H1 (cell line): ENCODE measurements around the gene SCYL1. TPM values are rescaled to one million over a fixed set of nuclear protein-coding genes. Genes with fewer than 3 reads are reported as not detected.

Experiments used
- CTCF ChIA-PET: fragments of 300-600 bp; sonication (Branson Sonifier 250); formaldehyde crosslinking; loops from one replicate; lab custom pipeline; 2021; ENCODE audit not compliant: partially characterized antibody; lab: Charles Lee
- POLR2A ChIA-PET: fragments of 300-600 bp; sonication (Branson Sonifier 250); formaldehyde crosslinking; loops from one replicate; lab custom pipeline; 2021; ENCODE audit warnings: inconsistent platforms; ENCODE audit not compliant: partially characterized antibody; lab: Charles Lee
- DNase-seq, 2 experiments: peaks; one replicate each; pipeline versions ENCODE4 v3.0.0 to v3.0.0-alpha.2; 2010 to 2022; ENCODE audit warnings: low spot score in 2 of 2, low read depth in 1 of 2, mixed read lengths in 1 of 2
- FAIRE-seq: peaks from 2 replicates; lab custom pipeline; 2011; peaks lifted over from hg19 to GRCh38; lab: Jason Lieb, UNC
- H2AFZ ChIP-seq: 2 replicates; pipeline ENCODE4 v1.8.1; 2012; ENCODE audit warnings: low read length, inconsistent platforms
- H2AK5ac ChIP-seq: 2 replicates; pipeline ENCODE4 v1.6.1; 2013; ENCODE audit warnings: low read depth, low read length
- H2BK120ac ChIP-seq: replicated peaks from 2 replicates; pipeline ENCODE3; 2013; ENCODE audit warnings: low read depth, low read length, inconsistent platforms
- H2BK12ac ChIP-seq: 2 replicates; pipeline ENCODE4 v1.6.1; 2013; ENCODE audit warnings: low read depth, low read length
- H2BK15ac ChIP-seq: 2 replicates; pipeline ENCODE4 v1.6.1; 2013; ENCODE audit warnings: low read length
- H2BK20ac ChIP-seq: 2 replicates; pipeline ENCODE4 v1.6.1; 2013; ENCODE audit warnings: low read length
- H2BK5ac ChIP-seq: 2 replicates; pipeline ENCODE4 v1.6.1; 2013; ENCODE audit warnings: low read depth, low read length
- H3K14ac ChIP-seq: 2 replicates; pipeline ENCODE4 v1.6.1; 2013; ENCODE audit warnings: inconsistent platforms; ENCODE audit not compliant: insufficient read length
- H3K18ac ChIP-seq: 2 replicates; pipeline ENCODE4 v1.6.1; 2013; ENCODE audit warnings: low read length; ENCODE audit errors: extremely low read depth
- H3K23ac ChIP-seq: 2 replicates; pipeline ENCODE4 v1.6.1; 2013; ENCODE audit warnings: inconsistent platforms; ENCODE audit not compliant: insufficient read length
- H3K23me2 ChIP-seq: 2 replicates; pipeline ENCODE4 v1.6.1; 2013; ENCODE audit warnings: low read depth, low read length
- H3K27ac ChIP-seq: 2 replicates; pipeline ENCODE4 v1.6.1; 2011; ENCODE audit warnings: low read depth, low read length, inconsistent platforms
- H3K27me3 ChIP-seq, 4 experiments: replicated peaks in 1 of 4; 1 replicate in 1 of 4; 2 replicates in 3 of 4; pipeline versions ENCODE4 v1.6.1 to v1.8.1; 2011 to 2013; ENCODE audit warnings: low read length in 3 of 4, mild to moderate bottlenecking in 3 of 4, inconsistent platforms in 2 of 4, mixed read lengths in 2 of 4, moderate library complexity in 1 of 4; ENCODE audit not compliant: control insufficient read depth in 3 of 4, insufficient read depth in 3 of 4; ENCODE audit errors: extremely low read depth in 1 of 4
- H3K36me3 ChIP-seq, 4 experiments: 2 replicates each; pipeline versions ENCODE4 v1.6.1 to v1.8.1; 2011 to 2013; ENCODE audit warnings: mild to moderate bottlenecking in 4 of 4, low read length in 3 of 4, moderate library complexity in 2 of 4, control low read depth in 1 of 4, inconsistent platforms in 1 of 4; ENCODE audit not compliant: insufficient read depth in 4 of 4, control insufficient read depth in 2 of 4
- H3K4ac ChIP-seq: replicated peaks from 2 replicates; pipeline ENCODE3; 2013; ENCODE audit warnings: low read length, low read depth, mixed read lengths, inconsistent platforms; ENCODE audit not compliant: insufficient read length
- H3K4me1 ChIP-seq, 4 experiments: replicated peaks in 1 of 4; 1 replicate in 1 of 4; 2 replicates in 3 of 4; pipeline versions ENCODE4 v1.6.1 to v1.8.1; 2011 to 2013; ENCODE audit warnings: low read length in 3 of 4, inconsistent platforms in 2 of 4, mixed read lengths in 1 of 4; ENCODE audit not compliant: insufficient read depth in 4 of 4, control insufficient read depth in 3 of 4
- H3K4me2 ChIP-seq, 2 experiments: 2 replicates each; pipeline versions ENCODE4 v1.6.1 to v1.8.1; 2011 to 2013; ENCODE audit warnings: low read depth in 2 of 2, low read length in 2 of 2, control low read depth in 1 of 2, inconsistent platforms in 1 of 2, mild to moderate bottlenecking in 1 of 2; ENCODE audit not compliant: insufficient read depth in 1 of 2
- H3K4me3 ChIP-seq, 4 experiments: fragments of 200-600, 300-600 bp in 1 of 4; sonication (generic), shearing (Covaris generic), sonication (Bioruptor Twin) in 1 of 4; 2 replicates each; pipeline versions ENCODE4 v1.5.1 to v1.8.1; 2011 to 2016; ENCODE audit warnings: low read length in 4 of 4, low read depth in 3 of 4, control low read depth in 2 of 4, inconsistent platforms in 2 of 4, mild to moderate bottlenecking in 2 of 4, mixed read lengths in 1 of 4, moderate library complexity in 1 of 4; ENCODE audit not compliant: insufficient read depth in 2 of 4; ENCODE audit errors: extremely low read depth in 1 of 4
- H3K56ac ChIP-seq: replicated peaks from 2 replicates; pipeline ENCODE3; 2013; ENCODE audit warnings: low read depth, mild to moderate bottlenecking, mixed read lengths, low read length, inconsistent platforms; ENCODE audit not compliant: insufficient read length
- H3K79me1 ChIP-seq: 2 replicates; pipeline ENCODE4 v1.6.1; 2013; ENCODE audit warnings: low read depth, low read length, control low read depth
- H3K79me2 ChIP-seq, 2 experiments: 2 replicates each; pipeline versions ENCODE4 v1.6.1 to v1.8.1; 2012 to 2013; ENCODE audit warnings: low read length in 2 of 2, mild to moderate bottlenecking in 2 of 2, inconsistent platforms in 1 of 2; ENCODE audit not compliant: insufficient read depth in 2 of 2, control insufficient read depth in 1 of 2
- H3K9ac ChIP-seq, 4 experiments: replicated peaks in 1 of 4; 1 replicate in 1 of 4; 2 replicates in 3 of 4; pipeline versions ENCODE4 v1.6.1 to v1.8.1; 2011 to 2013; ENCODE audit warnings: low read depth in 3 of 4, low read length in 3 of 4, control low read depth in 2 of 4, mild to moderate bottlenecking in 2 of 4, moderate library complexity in 2 of 4, inconsistent platforms in 1 of 4; ENCODE audit errors: extremely low read depth in 1 of 4
- H3K9me3 ChIP-seq, 2 experiments: 2 replicates each; pipeline versions ENCODE4 v1.6.1 to v1.8.1; 2012 to 2013; ENCODE audit warnings: mild to moderate bottlenecking in 2 of 2, moderate library complexity in 2 of 2, control low read depth in 1 of 2, inconsistent platforms in 1 of 2, low read depth in 1 of 2, low read length in 1 of 2, mixed read lengths in 1 of 2; ENCODE audit not compliant: insufficient read depth in 2 of 2
- H4K20me1 ChIP-seq, 2 experiments: replicated peaks in 1 of 2; 2 replicates each; pipeline versions ENCODE3 to v1.8.1; 2011 to 2013; ENCODE audit warnings: inconsistent platforms in 2 of 2, low read length in 2 of 2, mild to moderate bottlenecking in 1 of 2; ENCODE audit not compliant: insufficient read depth in 2 of 2, control insufficient read depth in 1 of 2
- H4K5ac ChIP-seq: 2 replicates; pipeline ENCODE4 v1.6.1; 2013; ENCODE audit warnings: low read length, low read depth, mixed read lengths, inconsistent platforms; ENCODE audit not compliant: insufficient read length
- H4K8ac ChIP-seq: 2 replicates; pipeline ENCODE4 v1.8.0; 2013; ENCODE audit warnings: mild to moderate bottlenecking, moderate library complexity, low read length, inconsistent platforms; ENCODE audit not compliant: insufficient read depth; ENCODE audit errors: extremely low read depth
- H4K91ac ChIP-seq: replicated peaks from 2 replicates; pipeline ENCODE3; 2013; ENCODE audit warnings: low read length, mixed read lengths, inconsistent platforms; ENCODE audit not compliant: insufficient read length
- CBX5 ChIP-seq: fragments of 300-800, 300-1000 bp; sonication (generic); IDR thresholded peaks from 2 replicates; pipeline ENCODE4 v1.7.1; 2016; ENCODE audit warnings: antibody characterized with exemption, low read length, low read depth
- CREB1 ChIP-seq: IDR thresholded peaks from 2 replicates; pipeline ENCODE4 v1.6.1; 2012; ENCODE audit warnings: inconsistent platforms
- CTBP2 ChIP-seq: IDR thresholded peaks from 2 replicates; pipeline ENCODE4 v1.7.0; 2011; ENCODE audit warnings: borderline replicate concordance, mild to moderate bottlenecking, moderate library complexity, mixed read lengths, low read length; ENCODE audit not compliant: insufficient read depth, insufficient read length
- E2F6 ChIP-seq: IDR thresholded peaks from 2 replicates; pipeline ENCODE4 v1.6.1; 2012; ENCODE audit warnings: inconsistent platforms
- FOSL1 ChIP-seq: IDR thresholded peaks from 2 replicates; pipeline ENCODE4 v1.6.1; 2011; ENCODE audit warnings: mild to moderate bottlenecking, low read depth, low read length, moderate library complexity; ENCODE audit not compliant: insufficient read depth
- GTF2F1 ChIP-seq: IDR thresholded peaks from 2 replicates; pipeline ENCODE4 v1.6.1; 2012; ENCODE audit warnings: low read depth, low read length, improper control_type of control experiment, borderline replicate concordance
- KDM1A ChIP-seq: fragments of 200-600, 300-600 bp; sonication (generic); IDR thresholded peaks from 2 replicates; pipeline ENCODE4 v1.7.1; 2016; ENCODE audit warnings: mild to moderate bottlenecking, low read length, borderline replicate concordance
- KDM4A ChIP-seq: IDR thresholded peaks from one replicate; pipeline ENCODE4 v1.7.1; 2012; ENCODE audit warnings: low read depth, mild to moderate bottlenecking, moderate library complexity, low read length, inconsistent platforms; ENCODE audit not compliant: severe bottlenecking
- MAFK ChIP-seq: IDR thresholded peaks from 2 replicates; pipeline ENCODE4 v1.6.1; 2012; ENCODE audit warnings: low read depth, mild to moderate bottlenecking, improper control_type of control experiment, low read length
- RBBP5 ChIP-seq: IDR thresholded peaks from 2 replicates; pipeline ENCODE4 v1.7.1; 2012; ENCODE audit warnings: low read depth, mild to moderate bottlenecking, inconsistent platforms, low read length, moderate library complexity, borderline replicate concordance
- SIN3A ChIP-seq, 2 experiments: IDR thresholded peaks in 1 of 2; conservative IDR thresholded peaks in 1 of 2; 2 replicates each; pipeline ENCODE4 v1.6.1; 2011 to 2012; ENCODE audit warnings: low read length in 2 of 2, improper control_type of control experiment in 1 of 2, low read depth in 1 of 2, mild to moderate bottlenecking in 1 of 2
- SIX5 ChIP-seq: IDR thresholded peaks from 2 replicates; pipeline ENCODE4 v1.6.1; 2011; ENCODE audit warnings: mild to moderate bottlenecking, low read depth, low read length
- SRF ChIP-seq: IDR thresholded peaks from 2 replicates; pipeline ENCODE4 v1.6.1; 2011; ENCODE audit warnings: mild to moderate bottlenecking, low read depth, low read length, moderate library complexity
- WGBS, 2 experiments: shearing (Covaris generic) in 1 of 2; methylation state at CpG; one replicate each; pipeline versions ENCODE4 v1.1.6 to v1.1.7; 2013 to 2015; ENCODE audit warnings: low lambda C conversion rate in 2 of 2, mixed read lengths in 2 of 2, inconsistent platforms in 1 of 2, low coverage in 1 of 2, missing lambda C conversion rate in 1 of 2; ENCODE audit not compliant: insufficient replicate concordance in 2 of 2, insufficient coverage in 1 of 2, insufficient read length in 1 of 2; ENCODE audit errors: extremely low coverage in 1 of 2, missing lambda C conversion rate in 1 of 2; 5-methylcytosine and 5-hydroxymethylcytosine counted together
- polyA plus RNA-seq, 7 experiments: library from polyadenylated mRNA; depleted of rRNA in 3 of 7; stranded (reverse) in 5 of 7; unstranded in 2 of 7; fragments of >200 nt in 5 of 7; fragments of 200-250 nt in 2 of 7; gene quantifications; 1 replicate in 5 of 7; 2 replicates in 1 of 7; 4 replicates in 1 of 7; pipeline versions ENCODE4 v1.2.1 to v1.2.3, GENCODE V29; 2011 to 2013; ENCODE audit warnings: missing spikeins in 2 of 7, mixed read lengths in 2 of 7
- total RNA-seq: library from RNA; stranded (reverse); fragmentation: NEBNext Ultra II Directional; extraction: Animal tissue kit (Norgen Biotek cat#: 25700); gene quantifications from 2 replicates; pipeline ENCODE4 v1.2.1, GENCODE V29; 2021

The SCYL1 gene
- total and polyA plus RNA-seq, 2 of the 8 experiments (the other 6 are each of a cell fraction or from before 2014, with no cell fraction given) = 59.8 to 77.7 TPM

GRCh38 chr11:65579291-65579690 is 54.4 kb downstream of the SCYL1 start:
- Histone ChIP-seq H3K56ac (no peak overlapping the region), H3K79me2 (no peaks in the 10 kb centered on the region), H3K4ac (no peak overlapping the region), H3K9ac (no peak overlapping the region), H4K20me1 (peaks cover 0 to 7% of the 10 kb centered on the region in 2 experiments), H2BK20ac (no peak overlapping the region), H2BK120ac (no peak overlapping the region), H3K23me2 (peaks cover 8% of the 10 kb centered on the region; the same call in 1 of the 2 replicates), H4K8ac (no peak overlapping the region), H2BK12ac (no peak overlapping the region), H3K4me1 (peaks cover 8 to 17% (median 10%) of the 10 kb centered on the region in 4 experiments; a peak in 6 of 7 replicates), H3K79me1 (no peaks in the 10 kb centered on the region), H3K27me3 (peaks cover 15 to 59% (median 44%) of the 10 kb centered on the region in 4 experiments), H3K9me3 (no peaks in the 10 kb centered on the region), H3K14ac (no peak overlapping the region), H3K23ac (no peak overlapping the region), H3K27ac (no peak overlapping the region), H3K4me2 (no peak overlapping the region), H4K5ac (no peak overlapping the region), H2AFZ (no peak overlapping the region), H3K4me3 (no peak overlapping the region), H2BK15ac (no peak overlapping the region), H4K91ac (no peak overlapping the region), H2AK5ac (no peak overlapping the region), H2BK5ac (no peak overlapping the region), H3K36me3 (no peaks in the 10 kb centered on the region), H3K18ac (no peak overlapping the region)
- no peak for DNase-seq
- WGBS, 2 experiments = 89% methylated on average over 4 of the region's 4 CpGs; no CpG with 5 or more reads in 1 of the 2 experiments
- FAIRE-seq = no peak
- ChIA-PET CTCF (interaction anchor here (1.5 to 7.2 kb wide), 3 partner anchors 10 to 38 kb away, joined by 5 to 97 read pairs (median 23); no protein-coding TSS in a partner anchor), POLR2A (interaction anchor here (0.7 to 1.1 kb wide), 2 partner anchors 13 to 39 kb away, joined by 3 read pairs; no protein-coding TSS in a partner anchor)
- TF ChIP-seq MAFK (no peak), SIX5 (no peak), E2F6 (no peak), CREB1 (no peak), SIN3A (conservative IDR thresholded peaks at IDR 0.05 in 1 of 2, IDR thresholded peaks at IDR 0.05 in 1 of 2; ENCODE audit: low read depth in 1 of 2, low read length in 2 of 2) (no peak), KDM4A (no peak), CBX5 (no peak), RBBP5 (no peak), KDM1A (no peak), SRF (no peak), CTBP2 (no peak), GTF2F1 (no peak), FOSL1 (no peak)
